ENCODE results near the gene MEAF6. TPM values are rescaled to one million over a fixed set of nuclear protein-coding genes. Genes with fewer than 3 reads are reported as not detected.

The MEAF6 gene
- total RNA-seq, 1 donor from 2014 or later: 77.3 TPM

DNA sequence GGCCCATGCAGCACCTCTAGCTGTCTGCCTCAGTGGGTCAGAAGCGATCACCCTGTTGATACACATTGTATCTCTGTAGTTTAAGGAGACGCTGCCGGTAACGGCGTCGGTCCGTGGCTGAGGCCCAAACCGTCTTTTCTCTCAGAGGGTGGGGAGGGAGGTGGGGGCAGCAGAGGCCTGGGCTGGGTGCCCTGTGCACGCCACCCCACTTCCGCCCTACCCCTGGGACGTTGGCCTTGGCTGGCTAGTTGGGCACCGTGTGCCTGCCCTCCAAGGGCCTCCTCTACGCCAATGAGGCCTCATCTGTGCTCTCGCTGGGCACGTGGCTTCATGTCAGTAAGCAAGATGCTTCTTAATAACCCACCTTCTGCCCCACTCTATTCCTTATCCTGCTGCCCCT lies 30.8 kb downstream of the MEAF6 start:
- no peaks in the 10 kb centered on the region for H3K9me3 Mint-ChIP-seq
- TF ChIP-seq, protein P1, sequence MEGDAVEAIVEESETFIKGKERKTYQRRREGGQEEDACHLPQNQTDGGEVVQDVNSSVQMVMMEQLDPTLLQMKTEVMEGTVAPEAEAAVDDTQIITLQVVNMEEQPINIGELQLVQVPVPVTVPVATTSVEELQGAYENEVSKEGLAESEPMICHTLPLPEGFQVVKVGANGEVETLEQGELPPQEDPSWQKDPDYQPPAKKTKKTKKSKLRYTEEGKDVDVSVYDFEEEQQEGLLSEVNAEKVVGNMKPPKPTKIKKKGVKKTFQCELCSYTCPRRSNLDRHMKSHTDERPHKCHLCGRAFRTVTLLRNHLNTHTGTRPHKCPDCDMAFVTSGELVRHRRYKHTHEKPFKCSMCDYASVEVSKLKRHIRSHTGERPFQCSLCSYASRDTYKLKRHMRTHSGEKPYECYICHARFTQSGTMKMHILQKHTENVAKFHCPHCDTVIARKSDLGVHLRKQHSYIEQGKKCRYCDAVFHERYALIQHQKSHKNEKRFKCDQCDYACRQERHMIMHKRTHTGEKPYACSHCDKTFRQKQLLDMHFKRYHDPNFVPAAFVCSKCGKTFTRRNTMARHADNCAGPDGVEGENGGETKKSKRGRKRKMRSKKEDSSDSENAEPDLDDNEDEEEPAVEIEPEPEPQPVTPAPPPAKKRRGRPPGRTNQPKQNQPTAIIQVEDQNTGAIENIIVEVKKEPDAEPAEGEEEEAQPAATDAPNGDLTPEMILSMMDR (conservative IDR thresholded peaks at IDR 0.05): no peak

GRCh38 chr1:37482796-37483744 lies 31.5 kb downstream of the MEAF6 start:
- Mint-ChIP-seq H3K27me3 (ENCODE audit: low read depth) (no peaks in the 10 kb centered on the region), H3K4me1 (peaks cover under 1% of the 10 kb centered on the region), H3K9me3 (no peaks in the 10 kb centered on the region), H3K4me3 (no peak overlapping the region), H3K36me3 (ENCODE audit: low read depth) (no peaks in the 10 kb centered on the region), H3K27ac (ENCODE audit: unreplicated experiment) (no peak overlapping the region)
- TF ChIP-seq, protein P1 (conservative IDR thresholded peaks at IDR 0.05): no peak
- DNase-seq (ENCODE audit: low read depth, low spot score): no peak

More for the DNA sequence above, 30.8 kb downstream of the MEAF6 start:
- Mint-ChIP-seq H3K4me1 (no peaks in the 10 kb centered on the region), H3K4me3 (no peak overlapping the region), H3K36me3 (ENCODE audit: low read depth) (no peaks in the 10 kb centered on the region), H3K27ac (ENCODE audit: unreplicated experiment) (peak overlapping the region; percentile 23), H3K27me3 (ENCODE audit: low read depth) (no peaks in the 10 kb centered on the region)
- no peak for DNase-seq (ENCODE audit: low read depth, low spot score)

- TF ChIP-seq, protein P1 (conservative IDR thresholded peaks at IDR 0.05): no peak
- Mint-ChIP-seq H3K27ac (ENCODE audit: unreplicated experiment) (peak overlapping the region; percentile 81), H3K9me3 (no peaks in the 10 kb centered on the region), H3K36me3 (ENCODE audit: low read depth) (no peaks in the 10 kb centered on the region), H3K4me1 (peaks cover 5% of the 10 kb centered on the region), H3K4me3 (no peak overlapping the region), H3K27me3 (ENCODE audit: low read depth) (no peaks in the 10 kb centered on the region)
- DNase-seq (ENCODE audit: low read depth, low spot score): no peak
Observed at GRCh38 chr1:37482004-37482785, 32.4 kb downstream of the MEAF6 start.

DNA sequence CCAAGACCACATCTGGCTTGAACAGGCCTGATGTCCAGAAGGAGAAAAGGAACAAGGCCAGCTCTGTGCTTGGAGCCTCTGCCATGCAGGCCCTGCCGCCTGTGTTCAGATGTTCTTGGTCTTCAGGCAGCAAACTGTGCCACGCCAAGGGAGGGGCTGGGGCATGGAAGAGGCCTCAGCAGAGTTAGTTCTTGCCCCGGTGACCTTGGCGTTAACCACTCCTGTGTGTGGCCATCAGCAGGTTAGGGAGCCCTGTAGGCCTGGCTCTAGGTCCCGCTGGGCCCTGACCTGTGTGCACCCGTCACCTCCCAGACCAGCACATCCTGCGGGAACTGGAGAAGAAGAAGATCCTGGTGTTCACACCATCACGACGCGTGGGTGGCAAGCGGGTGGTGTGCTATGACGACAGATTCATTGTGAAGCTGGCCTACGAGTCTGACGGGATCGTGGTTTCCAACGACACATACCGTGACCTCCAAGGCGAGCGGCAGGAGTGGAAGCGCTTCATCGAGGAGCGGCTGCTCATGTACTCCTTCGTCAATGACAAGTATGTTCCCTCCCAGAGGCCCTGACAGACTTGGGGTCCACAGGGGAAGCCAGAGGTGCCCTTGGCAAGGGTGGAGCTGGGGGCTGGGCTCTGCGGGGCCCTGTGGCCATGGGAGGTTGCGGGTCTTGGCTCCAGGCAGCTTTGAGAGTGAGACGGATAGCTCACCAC lies 33.1 kb downstream of the MEAF6 start:
- TF ChIP-seq, protein P1 (conservative IDR thresholded peaks at IDR 0.05): no peak
- no peaks in the 10 kb centered on the region for H3K27me3 Mint-ChIP-seq (ENCODE audit: low read depth)
- no peaks in the 10 kb centered on the region for H3K9me3 Mint-ChIP-seq
- no peak overlapping the region for H3K4me3 Mint-ChIP-seq
- no peak overlapping the region for H3K27ac Mint-ChIP-seq (ENCODE audit: unreplicated experiment)
- no peak for DNase-seq (ENCODE audit: low read depth, low spot score)
- H3K4me1 Mint-ChIP-seq: peaks cover 10% of the 10 kb centered on the region
- H3K36me3 Mint-ChIP-seq (ENCODE audit: low read depth): no peaks in the 10 kb centered on the region

- TF ChIP-seq, protein P1 (conservative IDR thresholded peaks at IDR 0.05): no peak
- Mint-ChIP-seq H3K4me3 (no peak overlapping the region), H3K27me3 (ENCODE audit: low read depth) (no peaks in the 10 kb centered on the region), H3K36me3 (ENCODE audit: low read depth) (no peaks in the 10 kb centered on the region), H3K27ac (ENCODE audit: unreplicated experiment) (no peak overlapping the region), H3K4me1 (peaks cover 14% of the 10 kb centered on the region), H3K9me3 (no peaks in the 10 kb centered on the region)
- DNase-seq (ENCODE audit: low read depth, low spot score): no peak
Observed at GRCh38 chr1:37480581-37481288, 33.8 kb downstream of the MEAF6 start.

All from neural crest cell (in vitro differentiated cells).